OCI-LY1 (cell line): ENCODE measurements around the gene CT45A10.
"Not testable (repeated sequence)": the region's sequence is repeated elsewhere in the genome, so short reads cannot be mapped to it uniquely, and the experiment has no call there.

Experiments
- H2AFZ ChIP-seq: fragments of 200-600 bp; sonication (generic), shearing (Covaris generic); 2 replicates; pipeline ENCODE4 v1.6.0; 2014; ENCODE audit warnings: antibody characterized with exemption, mild to moderate bottlenecking, low read length
- H3F3A ChIP-seq: fragments of 200-600 bp; sonication (generic), shearing (Covaris generic); 2 replicates; pipeline ENCODE4 v1.6.0; 2014; ENCODE audit warnings: mild to moderate bottlenecking, antibody characterized with exemption, low read length, moderate library complexity; ENCODE audit not compliant: insufficient read depth
- H3K27ac ChIP-seq: fragments of 200-600 bp; sonication (generic); 2 replicates; pipeline ENCODE4 v1.5.1; 2014; ENCODE audit warnings: low read length, mixed run types, mild to moderate bottlenecking, low read depth; ENCODE audit not compliant: poor library complexity, severe bottlenecking
- H3K27me3 ChIP-seq: fragments of 200-600 bp; sonication (generic); 2 replicates; pipeline ENCODE4 v1.6.0; 2014; ENCODE audit warnings: antibody characterized with exemption, mild to moderate bottlenecking, low read length, moderate library complexity; ENCODE audit not compliant: insufficient read depth
- H3K36me3 ChIP-seq: fragments of 200-600 bp; sonication (generic); 2 replicates; pipeline ENCODE4 v1.6.1; 2014; ENCODE audit warnings: mild to moderate bottlenecking, antibody characterized with exemption, low read length, moderate library complexity, mixed read lengths; ENCODE audit not compliant: insufficient read depth
- H3K4me1 ChIP-seq: fragments of 200-600 bp; sonication (generic); 2 replicates; pipeline ENCODE4 v1.5.1; 2014; ENCODE audit warnings: mild to moderate bottlenecking, low read length, moderate library complexity; ENCODE audit not compliant: insufficient read depth, severe bottlenecking
- H3K4me2 ChIP-seq: fragments of 200-600 bp; sonication (generic), shearing (Covaris generic); 2 replicates; pipeline ENCODE4 v1.6.1; 2014; ENCODE audit warnings: low read length
- H3K4me3 ChIP-seq: fragments of 200-600 bp; sonication (generic); 2 replicates; pipeline ENCODE4 v1.5.1; 2014; ENCODE audit warnings: low read length, low read depth, mild to moderate bottlenecking, mixed read lengths; ENCODE audit not compliant: poor library complexity, severe bottlenecking
- H3K79me2 ChIP-seq: fragments of 200-600 bp; shearing (Covaris generic); 2 replicates; pipeline ENCODE4 v1.6.1; 2016; ENCODE audit warnings: mixed run types, low read length, mixed read lengths; ENCODE audit not compliant: insufficient read depth
- H3K9ac ChIP-seq: fragments of 200-600 bp; sonication (generic), shearing (Covaris generic); 2 replicates; pipeline ENCODE4 v1.6.1; 2014; ENCODE audit warnings: mild to moderate bottlenecking, low read length, mixed read lengths
- H3K9me2 ChIP-seq: fragments of 200-600 bp; sonication (generic), shearing (Covaris generic); 2 replicates; pipeline ENCODE4 v1.6.1; 2014; ENCODE audit warnings: low read depth, mild to moderate bottlenecking, low read length, mixed read lengths
- H3K9me3 ChIP-seq: fragments of 200-600 bp; shearing (Covaris generic); 2 replicates; pipeline ENCODE4 v1.6.1; 2014; ENCODE audit warnings: low read length, mixed read lengths
- H4K20me1 ChIP-seq: fragments of 200-600 bp; sonication (generic), shearing (Covaris generic); 2 replicates; pipeline ENCODE4 v1.6.0; 2016; ENCODE audit warnings: mild to moderate bottlenecking, low read length; ENCODE audit not compliant: insufficient read depth
- CTCF ChIP-seq: fragments of 200-600 bp; sonication (generic), shearing (Covaris generic); IDR thresholded peaks from 2 replicates; pipeline ENCODE4 v1.5.1; 2017; ENCODE audit warnings: mild to moderate bottlenecking, antibody characterized with exemption, low read length, moderate library complexity, mixed read lengths
- EZH2 ChIP-seq: fragments of 200-600 bp; sonication (generic), shearing (Covaris generic); IDR thresholded peaks from 2 replicates; pipeline ENCODE4 v1.8.0; 2017; ENCODE audit warnings: borderline replicate concordance, mixed run types, mild to moderate bottlenecking, antibody characterized with exemption, low read length, moderate library complexity, mixed read lengths

CT45A10 gene

GRCh38 chrX:135923353-135923752, 30.1 kb upstream of the CT45A10 start:
- H3K27me3 ChIP-seq: no peaks in the 10 kb centered on the region
- TF ChIP-seq CTCF (peak; percentile 21; the same call in 1 of the 2 replicates), EZH2 (no peak)
- H3F3A ChIP-seq: no peaks in the 10 kb centered on the region
- H3K9ac ChIP-seq: no peak overlapping the region
- no peaks in the 10 kb centered on the region for H3K36me3 ChIP-seq
- H3K9me3 ChIP-seq: no peaks in the 10 kb centered on the region
- no peaks in the 10 kb centered on the region for H3K4me1 ChIP-seq
- no peaks in the 10 kb centered on the region for H3K9me2 ChIP-seq
- H3K27ac ChIP-seq: no peak overlapping the region
- H2AFZ ChIP-seq: no peak overlapping the region
- no peaks in the 10 kb centered on the region for H4K20me1 ChIP-seq
- H3K4me3 ChIP-seq: no peak overlapping the region
- no peak overlapping the region for H3K4me2 ChIP-seq
- no peaks in the 10 kb centered on the region for H3K79me2 ChIP-seq

- H3K4me3 ChIP-seq, H3F3A ChIP-seq, H2AFZ ChIP-seq, H3K36me3 ChIP-seq, H3K9ac ChIP-seq, H3K27me3 ChIP-seq, H3K4me1 ChIP-seq, H3K79me2 ChIP-seq, H3K9me2 ChIP-seq, H3K27ac ChIP-seq, H3K9me3 ChIP-seq, H4K20me1 ChIP-seq, H3K4me2 ChIP-seq: not testable (repeated sequence)
Measured at GRCh38 chrX:135920516-135920915, 27.3 kb upstream of the CT45A10 start.

- Histone ChIP-seq H3K27ac (no peak overlapping the region), H3K4me2 (no peak overlapping the region), H3K4me1 (no peaks in the 10 kb centered on the region), H3K4me3 (no peak overlapping the region), H3K79me2 (no peaks in the 10 kb centered on the region), H3K9ac (no peak overlapping the region), H3K36me3 (no peaks in the 10 kb centered on the region), H2AFZ (no peak overlapping the region), H3F3A (no peaks in the 10 kb centered on the region), H3K9me3 (no peaks in the 10 kb centered on the region), H3K9me2 (no peaks in the 10 kb centered on the region), H4K20me1 (no peaks in the 10 kb centered on the region), H3K27me3 (no peaks in the 10 kb centered on the region)
- no peak for TF ChIP-seq CTCF
- no peak for TF ChIP-seq EZH2
Measured at GRCh38 chrX:135914404-135914803, 21.2 kb upstream of the CT45A10 start.

- Histone ChIP-seq H3K9me2 (no peaks in the 10 kb centered on the region), H3K27me3 (no peaks in the 10 kb centered on the region), H3K9ac (no peak overlapping the region), H3K4me3 (no peak overlapping the region), H3K4me1 (no peaks in the 10 kb centered on the region), H2AFZ (no peak overlapping the region), H3K9me3 (no peaks in the 10 kb centered on the region), H4K20me1 (no peaks in the 10 kb centered on the region), H3K27ac (no peak overlapping the region), H3K36me3 (no peaks in the 10 kb centered on the region), H3K4me2 (no peak overlapping the region), H3F3A (no peaks in the 10 kb centered on the region), H3K79me2 (no peaks in the 10 kb centered on the region)
- TF ChIP-seq CTCF (no peak), EZH2 (no peak)
Measured at GRCh38 chrX:135910251-135910650, 17.0 kb upstream of the CT45A10 start.
